GM19438 (cell line): ENCODE measurements around the gene COL4A1.

ENCODE experiments used
- ATAC-seq: cut with Tn5 transposase; IDR thresholded peaks from one replicate; pipeline ENCODE4 v1.9.1; 2021; ENCODE audit warnings: low read depth; ENCODE audit not compliant: unreplicated experiment

Gene COL4A1

DNA sequence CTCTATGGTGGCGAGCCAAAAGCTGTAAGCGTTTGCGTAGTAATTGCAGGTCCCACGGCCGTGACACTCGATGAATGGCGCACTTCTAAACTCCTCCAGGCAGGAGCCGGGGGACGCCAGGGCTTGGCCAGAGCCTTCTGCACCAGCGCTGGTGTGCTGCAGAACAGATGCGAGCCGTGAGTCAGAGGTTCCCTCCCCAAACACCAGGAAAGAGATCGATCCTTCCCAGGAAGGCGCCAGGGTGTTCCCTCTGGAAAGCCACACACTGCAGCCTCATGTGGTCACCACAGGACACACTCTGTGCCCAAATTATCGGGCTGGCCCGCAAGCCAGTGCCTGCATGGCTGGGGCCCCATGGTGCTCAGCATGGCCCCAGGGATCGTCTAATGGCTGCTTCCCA is 154.6 kb downstream of the COL4A1 start:
- no peak for ATAC-seq

DNA sequence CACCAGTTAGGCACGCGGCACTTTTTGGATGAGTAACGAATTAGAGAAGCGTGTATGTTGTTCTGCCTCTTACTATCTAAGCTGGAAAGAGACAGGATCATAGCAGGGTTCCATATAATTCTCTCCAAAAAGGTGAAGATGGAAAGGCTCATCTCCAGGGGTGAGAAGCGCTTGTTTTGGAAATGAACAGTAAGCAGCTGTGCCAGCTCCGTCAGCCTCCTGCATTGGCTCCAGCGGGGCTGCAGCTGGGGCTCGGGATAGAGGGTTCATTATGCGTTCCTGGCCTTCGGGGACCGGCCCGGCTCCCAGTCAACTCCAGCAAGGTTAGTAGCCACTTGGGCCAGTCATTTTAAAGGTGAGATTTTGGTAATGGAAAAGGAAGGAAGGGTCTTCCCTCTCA is 155.5 kb downstream of the COL4A1 start:
- ATAC-seq, result no peak

DNA sequence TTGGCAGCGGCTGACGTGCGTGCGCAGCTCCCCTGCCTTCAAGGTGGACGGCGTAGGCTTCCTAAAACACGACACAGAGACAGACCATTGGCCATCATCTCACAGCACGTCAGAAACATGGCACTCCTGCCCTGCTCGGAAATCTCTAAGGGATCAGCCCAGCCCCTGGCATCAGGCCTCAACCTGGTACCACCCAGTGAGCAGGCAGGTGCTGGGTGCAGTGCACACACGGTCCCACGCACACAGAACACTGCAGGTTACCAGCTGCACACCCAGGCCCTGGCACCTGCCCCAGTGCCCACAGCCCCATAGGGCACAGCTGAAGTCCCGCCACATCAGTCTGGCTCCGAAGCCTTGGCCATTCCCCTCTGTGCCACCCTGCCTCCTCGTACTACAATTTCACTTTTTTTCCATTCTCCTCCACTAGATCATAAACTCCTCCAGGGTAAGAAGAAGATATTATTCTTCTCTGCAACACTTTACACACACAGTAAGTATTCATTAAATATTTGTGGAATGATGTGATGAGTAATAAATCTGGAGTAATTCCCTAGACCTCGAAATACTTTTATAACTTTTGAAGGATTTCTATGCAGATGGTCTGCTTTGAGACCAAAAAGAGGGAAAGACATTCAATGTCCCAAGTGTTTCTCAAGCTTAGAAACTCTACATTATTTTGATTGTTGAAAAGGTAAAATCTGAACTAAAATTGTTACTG is 156.4 kb downstream of the COL4A1 start:
- no peak for ATAC-seq

DNA sequence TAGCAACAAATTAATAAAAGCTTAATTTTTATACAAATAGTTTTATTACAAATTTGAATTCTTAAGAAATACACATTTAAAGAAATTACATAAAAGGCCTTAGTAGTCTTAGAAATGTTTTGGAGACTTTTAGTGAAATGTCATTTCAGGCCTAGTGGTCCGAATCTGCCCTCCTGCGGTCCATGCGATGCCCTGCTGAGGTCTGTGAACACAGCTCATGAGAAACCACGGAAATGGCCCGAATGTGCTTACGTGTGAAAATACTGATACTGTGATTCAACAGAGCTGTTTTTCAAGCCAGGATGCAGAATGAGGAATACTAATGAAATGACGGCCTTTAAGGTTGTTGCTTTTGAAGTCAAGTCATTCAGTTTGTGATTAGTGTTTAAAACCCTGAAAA is 157.9 kb downstream of the COL4A1 start:
- ATAC-seq, result no peak

DNA sequence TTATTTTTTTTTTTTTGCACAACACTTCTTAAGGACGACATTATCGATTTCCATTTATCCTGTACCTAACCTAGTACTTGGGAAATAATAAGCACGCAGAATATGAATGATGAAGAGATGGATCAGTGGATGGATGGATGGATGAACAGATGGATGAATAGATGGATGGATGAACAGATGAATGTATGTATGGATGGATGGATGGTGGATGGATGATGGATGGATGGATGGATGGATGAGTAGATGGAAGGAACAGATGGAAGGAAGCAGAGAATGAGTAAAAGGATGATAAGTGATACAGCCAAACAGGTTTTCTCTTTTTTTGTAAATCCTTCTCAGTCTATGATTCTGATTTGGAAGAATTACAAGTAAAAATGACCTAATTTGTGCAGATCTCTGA is 166.9 kb downstream of the COL4A1 start:
- no peak for ATAC-seq

DNA sequence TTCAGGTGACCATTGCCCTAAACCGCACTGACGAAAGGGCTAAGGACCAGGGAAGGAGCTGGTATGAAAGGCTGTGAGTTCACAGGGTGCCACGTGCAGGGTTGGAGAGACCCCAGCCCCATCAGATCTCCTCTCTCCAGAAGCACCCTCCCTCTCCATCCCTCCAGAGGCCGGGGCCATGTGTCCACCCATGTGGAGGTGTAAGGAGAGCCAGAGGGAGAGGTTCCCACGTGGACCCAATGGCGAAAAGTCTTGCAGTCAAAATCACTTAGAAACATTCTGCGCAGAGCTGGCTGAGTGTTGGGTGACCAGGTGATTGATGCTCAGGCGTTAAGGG is 168.3 kb downstream of the COL4A1 start:
- no peak for ATAC-seq

DNA sequence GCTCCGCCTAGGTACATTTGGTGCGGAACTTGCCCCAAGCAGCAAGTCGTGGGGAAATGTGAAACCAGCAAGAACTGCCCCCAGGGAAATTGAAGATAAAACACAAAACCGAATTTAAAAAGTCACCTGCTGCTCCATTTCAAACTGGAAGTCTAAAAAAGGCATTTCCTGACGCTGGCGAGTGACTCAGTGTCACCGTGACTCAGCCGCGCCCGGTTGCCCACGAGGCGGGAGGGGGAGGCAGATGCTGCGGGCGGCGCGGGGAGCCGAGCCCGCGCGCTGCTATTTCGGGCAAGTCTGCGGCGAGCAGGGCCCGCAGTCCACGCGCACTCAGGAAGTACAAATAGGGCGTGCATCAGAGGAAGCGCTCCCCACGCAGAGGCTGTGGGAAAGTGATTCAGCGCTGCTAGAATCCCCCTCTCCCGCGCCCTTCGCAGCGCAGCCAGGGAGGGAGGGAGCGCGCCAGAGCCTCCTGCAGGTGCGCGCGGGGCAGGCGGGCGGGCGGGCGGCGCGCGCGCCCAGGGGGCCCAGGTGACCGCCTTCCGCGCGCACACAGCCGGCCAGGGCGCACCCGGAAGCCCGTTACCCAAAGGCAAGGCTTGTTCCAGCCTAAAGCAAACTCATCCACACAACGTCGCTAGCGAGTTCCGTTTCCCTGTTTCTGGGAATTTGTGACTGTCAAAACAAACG is 168.8 kb downstream of the COL4A1 start:
- ATAC-seq, result peak; percentile 65

DNA sequence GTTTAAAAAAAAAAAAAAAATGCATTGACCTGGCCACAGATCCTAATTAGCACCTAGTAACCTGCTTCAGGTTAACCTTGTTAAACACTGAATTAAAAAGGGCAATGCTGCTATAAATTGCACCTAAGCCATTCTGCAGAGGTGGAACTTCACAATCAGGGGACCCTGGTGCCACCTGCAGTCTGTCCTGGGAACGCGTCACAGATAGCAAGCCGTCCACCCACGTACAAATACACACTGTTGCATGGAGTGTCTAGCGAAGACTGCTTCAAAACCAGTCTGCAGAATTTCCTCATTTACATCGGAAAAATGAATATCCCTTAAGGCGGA is 169.3 kb downstream of the COL4A1 start:
- peak; percentile 66 for ATAC-seq

DNA sequence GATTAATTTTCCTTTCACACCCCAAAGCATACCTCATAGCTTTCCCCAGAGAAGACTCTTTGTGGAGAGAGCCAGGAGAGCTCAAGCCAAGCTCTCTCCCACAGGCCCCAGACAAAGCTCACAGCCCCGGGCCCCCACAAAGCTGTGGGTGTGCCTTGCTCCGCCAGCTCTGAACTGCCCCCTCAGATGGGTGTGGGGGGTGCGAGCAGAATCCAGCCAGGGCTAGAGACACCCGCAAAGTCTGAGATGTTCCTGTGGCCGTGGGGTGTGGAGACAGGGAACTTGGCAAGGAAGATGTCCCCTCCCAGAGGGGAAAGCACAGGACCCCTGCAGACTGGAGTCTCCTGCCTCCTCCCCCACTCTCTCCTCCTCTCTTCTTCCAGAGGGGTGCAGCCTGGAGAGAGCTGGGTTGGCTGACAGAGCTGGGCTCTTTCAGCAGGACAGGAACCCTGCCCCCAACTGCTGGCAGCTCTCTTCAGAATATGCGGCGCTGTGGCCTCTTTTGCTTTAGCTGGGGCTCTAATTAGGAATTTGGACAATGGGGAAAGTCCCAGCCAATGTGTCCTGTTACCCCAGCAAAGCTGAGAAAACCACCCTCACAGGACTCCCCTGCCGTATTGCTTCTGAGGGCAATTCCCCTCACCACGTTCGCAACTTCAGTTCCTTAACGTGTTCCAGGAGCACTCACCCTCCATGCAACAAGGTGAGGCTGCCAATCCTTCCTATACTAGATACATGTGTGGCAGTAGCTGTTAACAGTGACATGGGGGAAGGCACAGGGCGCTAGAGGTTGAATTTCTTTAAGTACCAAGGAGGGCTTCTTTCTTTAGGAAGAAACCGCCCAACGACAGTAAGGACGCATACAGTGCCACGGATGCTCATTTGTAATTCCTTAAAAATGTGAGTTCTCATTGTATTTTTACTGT is 170.0 kb downstream of the COL4A1 start:
- no peak for ATAC-seq

DNA sequence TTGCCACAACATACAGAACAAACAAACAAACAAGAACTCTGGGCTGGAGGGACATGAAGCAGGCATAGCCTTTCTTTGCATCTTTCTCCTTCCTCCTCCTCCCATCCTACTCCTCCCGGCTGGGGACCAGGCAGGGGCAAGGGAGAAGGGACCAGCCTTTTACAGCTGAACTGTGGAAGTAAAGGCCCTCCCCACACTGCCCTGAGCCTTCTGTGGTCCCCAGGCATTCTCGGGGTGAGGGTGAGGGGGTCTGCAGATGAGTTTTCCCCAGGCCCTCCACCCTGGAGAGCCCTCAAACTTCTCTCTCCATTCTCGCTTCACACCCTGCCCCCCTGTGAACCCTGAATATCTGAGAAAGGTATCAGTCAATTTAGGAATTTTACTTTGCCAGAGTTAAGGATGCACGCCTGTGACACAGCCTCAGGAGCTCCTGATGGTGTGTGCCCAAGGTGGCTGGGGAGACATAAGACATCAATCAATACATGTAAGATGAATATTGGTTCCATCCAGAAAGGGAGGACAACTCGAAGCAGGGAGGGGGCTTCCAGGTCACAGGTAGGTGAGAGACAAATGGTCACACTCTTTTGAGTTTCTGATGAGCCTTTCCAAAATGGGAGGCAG is 170.9 kb downstream of the COL4A1 start:
- ATAC-seq, result no peak

DNA sequence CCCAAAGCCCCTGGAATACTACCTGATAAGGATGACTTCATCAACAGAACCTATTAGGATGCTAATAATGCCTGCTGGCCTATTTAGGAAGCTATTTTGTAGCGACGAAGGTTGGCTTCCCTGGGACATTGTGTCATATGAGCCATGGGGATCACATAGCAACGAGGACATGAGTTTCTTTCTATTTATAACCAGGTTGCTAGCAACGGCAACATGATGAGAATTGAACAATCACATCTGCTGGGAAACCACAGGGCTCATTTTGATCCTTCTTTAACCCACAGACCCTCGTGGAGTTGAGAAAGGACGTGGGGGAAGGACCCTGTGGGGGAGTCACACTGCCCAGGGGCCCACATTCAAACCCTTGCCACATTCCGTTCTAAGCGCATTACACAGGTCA is 172.2 kb downstream of the COL4A1 start:
- ATAC-seq, result no peak

DNA sequence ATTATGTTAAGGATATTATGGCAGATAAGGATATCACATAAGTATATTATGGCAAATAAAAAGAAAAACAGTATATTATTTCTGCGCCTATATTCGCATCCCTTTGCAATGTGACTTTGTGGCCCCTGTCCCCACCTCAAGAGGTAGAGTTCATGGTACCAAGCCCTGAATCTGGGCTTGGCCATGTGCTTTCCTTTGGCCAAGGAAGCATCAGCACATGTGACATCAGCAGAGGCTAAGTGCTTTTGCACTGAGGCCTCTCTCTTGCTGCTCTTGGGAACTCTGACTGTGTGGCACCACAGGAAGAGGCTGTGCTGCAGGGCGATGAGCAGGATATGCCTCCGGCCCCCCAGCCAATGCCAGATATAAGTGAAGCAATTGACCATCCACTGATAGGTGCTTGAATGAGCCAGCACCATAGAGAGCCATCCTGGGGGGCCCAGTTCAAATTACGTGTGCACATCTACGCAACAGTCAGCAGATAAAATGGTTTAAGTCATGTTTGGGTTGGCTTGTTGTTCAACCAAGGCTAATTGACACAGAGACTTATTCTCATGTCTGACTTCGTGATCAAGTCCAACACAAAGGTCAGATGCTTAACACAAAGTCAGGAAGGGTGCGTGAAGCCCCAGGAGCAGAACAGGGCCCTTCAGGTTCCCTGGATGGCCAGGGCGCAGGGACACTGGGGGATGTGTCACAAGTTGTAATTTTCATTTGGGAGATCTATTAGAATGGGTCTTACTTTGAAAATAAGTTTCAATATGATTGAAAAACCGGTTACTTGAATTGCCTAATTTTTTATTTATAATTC is 173.3 kb downstream of the COL4A1 start:
- ATAC-seq, result no peak

DNA sequence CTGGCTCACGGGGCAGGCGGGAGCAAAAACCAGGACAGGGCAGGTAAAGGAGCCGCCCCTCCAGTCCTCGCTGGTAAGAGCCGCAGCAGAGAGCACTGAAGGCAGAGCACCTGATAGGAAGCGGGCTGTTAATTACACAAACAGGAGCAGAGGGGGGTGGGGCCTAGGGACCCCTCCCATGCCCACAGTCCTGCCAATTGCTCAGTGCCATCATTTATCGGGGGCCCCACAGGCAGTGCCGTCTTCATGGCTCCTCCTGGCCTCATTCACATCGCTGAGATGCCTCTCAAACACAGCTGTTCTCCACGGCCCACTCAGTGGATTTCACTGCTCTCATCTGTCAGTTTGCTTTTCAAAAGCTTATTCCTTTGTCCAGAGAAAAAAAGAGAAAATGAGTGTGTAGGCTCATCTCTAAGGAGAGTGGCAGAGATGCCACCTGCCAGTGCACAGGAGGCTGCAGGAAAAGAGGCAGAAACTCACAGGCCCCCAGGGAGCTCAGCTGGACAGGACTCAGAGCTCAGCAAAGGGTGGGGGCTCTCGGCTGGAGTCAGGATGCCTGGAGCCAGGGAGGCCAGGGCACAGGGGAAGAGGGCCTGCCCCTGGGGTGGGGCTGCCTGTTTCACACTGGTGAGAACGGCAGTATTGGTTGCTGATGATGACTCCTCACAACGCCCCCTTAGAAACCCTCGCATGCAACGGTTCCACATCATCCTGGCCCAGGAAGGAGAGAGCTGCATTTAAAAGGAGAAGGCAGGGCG is 174.6 kb downstream of the COL4A1 start:
- no peak for ATAC-seq

DNA sequence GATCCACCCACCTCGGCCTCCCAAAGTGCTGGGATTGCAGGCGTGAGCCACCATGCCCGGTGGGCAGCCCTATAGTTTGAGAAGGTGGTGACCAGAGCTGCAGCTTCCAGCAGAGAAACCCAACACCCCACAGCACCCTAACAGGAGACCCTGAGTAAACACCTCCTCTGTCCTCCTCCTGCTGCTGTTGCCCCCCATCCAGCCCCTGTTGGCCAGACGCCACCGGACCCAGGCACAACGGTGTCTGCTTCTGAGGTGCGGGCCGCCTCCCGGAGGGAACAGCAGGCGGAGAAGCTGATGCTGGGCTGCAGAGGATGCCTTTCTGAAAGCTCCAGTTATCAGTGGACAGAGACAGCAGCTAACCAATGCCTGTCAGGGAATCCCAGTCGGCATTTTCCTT is 175.5 kb downstream of the COL4A1 start:
- ATAC-seq, result no peak

DNA sequence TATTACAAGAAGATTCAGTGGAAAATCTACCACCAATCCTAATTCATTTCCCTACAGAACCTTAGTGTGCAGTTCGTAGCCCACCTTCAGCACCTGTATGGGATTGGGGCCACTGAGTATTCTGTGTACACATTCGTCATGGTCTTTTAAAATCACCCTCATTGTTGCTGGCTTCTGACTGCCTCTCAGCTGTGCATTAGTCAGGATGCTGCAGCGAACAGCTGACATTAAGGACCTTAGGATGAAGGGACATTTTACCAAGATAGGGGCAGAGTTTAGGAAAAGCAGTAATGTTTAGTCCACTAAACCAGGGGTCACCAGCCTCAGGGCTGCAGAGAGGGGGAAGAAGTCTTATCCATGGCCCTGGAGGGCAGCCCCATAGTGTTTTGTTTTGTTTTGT is 176.5 kb downstream of the COL4A1 start:
- ATAC-seq, result no peak

DNA sequence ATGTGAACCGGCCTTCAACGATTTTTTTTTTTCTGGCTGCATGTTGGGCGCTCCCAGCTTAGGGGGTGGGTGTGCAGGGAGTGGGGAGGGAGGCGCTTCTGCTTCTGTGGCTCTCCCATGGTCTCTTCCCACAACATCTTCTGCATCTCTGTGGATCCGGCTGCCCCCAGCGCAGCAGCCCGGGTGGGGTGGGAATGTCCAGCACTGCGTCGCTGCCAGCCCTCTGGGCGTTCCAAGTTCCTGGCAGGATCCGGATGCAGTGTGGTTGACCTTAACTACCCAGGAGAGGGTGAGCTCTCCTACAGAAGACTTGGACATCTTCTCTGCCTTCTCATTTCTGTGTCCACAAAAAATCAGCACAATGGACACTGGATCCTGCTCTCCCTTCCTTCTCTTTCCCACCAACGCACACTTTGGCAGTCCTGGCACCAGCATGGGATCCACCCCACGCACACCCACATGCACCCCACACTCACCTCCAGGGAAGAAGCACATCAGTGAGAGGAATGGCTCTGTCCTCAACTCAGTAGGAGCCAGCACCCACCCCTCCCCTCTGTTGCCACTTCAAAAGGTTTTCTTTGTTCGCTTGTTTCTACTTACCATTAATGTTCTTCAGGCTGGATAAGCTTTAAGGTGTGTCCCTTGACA is 177.3 kb downstream of the COL4A1 start:
- ATAC-seq, result no peak

DNA sequence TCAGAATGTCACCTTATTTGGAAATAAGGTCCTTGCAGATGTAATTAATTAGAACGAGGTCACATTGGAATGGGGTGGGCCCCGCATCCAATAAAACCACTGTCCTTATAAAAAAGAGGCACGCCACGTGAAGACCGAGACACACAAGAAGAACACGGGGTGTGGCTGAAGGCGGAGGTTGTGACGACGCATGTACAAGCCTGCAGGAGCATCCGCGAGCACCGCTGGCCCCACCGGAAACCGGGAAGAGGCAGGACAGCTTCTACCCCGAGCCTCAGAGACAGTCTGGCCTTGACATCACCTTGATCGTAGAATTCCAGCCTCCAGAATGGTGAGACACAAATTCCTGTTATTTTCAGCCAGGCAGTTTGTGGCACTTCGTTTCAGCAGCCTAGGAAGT is 177.9 kb downstream of the COL4A1 start:
- ATAC-seq, result no peak

DNA sequence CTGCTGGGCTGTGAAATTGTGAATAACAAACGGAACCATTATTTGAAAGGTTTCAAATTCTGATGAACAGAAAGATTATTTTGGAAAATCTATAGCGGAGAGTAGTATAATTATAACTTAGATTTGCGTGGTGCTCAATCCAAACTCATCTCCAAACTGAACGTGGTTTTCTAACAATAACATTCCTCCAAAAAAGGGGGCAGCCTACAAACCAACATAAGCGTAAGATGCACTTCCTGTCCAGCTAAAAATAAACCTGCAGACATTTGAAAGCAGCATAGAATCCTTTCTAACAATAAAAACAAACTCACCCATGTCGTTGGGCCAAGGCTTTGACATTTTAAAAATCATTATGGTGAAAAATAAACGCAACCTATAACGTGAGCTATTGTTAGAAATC is 178.4 kb downstream of the COL4A1 start:
- no peak for ATAC-seq

DNA sequence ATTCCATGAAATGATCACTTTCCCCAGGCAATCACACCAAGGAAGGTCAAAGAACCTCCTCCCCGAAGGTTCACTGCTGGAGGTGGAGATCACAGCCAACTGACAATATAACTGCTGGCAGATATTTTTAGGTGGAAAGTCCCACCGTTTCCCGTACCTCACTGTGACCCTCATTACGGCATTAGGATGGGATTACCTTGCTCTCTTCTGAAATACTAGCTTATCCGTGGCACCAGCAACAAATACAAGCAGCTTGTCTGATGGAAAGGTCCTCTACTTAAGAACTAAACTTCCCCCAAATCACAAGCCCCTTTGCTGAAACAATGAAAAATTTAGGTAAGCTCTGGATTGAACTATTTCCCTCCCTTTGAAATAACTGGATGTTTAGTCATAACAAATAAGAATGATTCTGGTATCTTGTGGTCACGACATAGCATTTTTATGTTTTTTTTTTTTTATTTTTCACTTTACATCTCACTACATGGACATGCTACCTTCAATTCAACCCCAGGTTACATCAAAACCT is 178.9 kb downstream of the COL4A1 start:
- ATAC-seq, result no peak
